ENCODE data around the gene KIAA0319L.

The KIAA0319L gene

GRCh38 chr1:35506960-35507912 is 50.0 kb downstream of the KIAA0319L start:
- Mint-ChIP-seq H3K36me3 (peaks cover 10% of the 10 kb centered on the region), H3K4me1 (peaks cover 65% of the 10 kb centered on the region)

GRCh38 chr1:35505911-35506798 is 51.0 kb downstream of the KIAA0319L start:
- ATAC-seq (peak; percentile 91), DNase-seq (ENCODE audit: low spot score in 2 of 2) (peak; percentile 11 to 67)
- H3K9me3 Mint-ChIP-seq: no peaks in the 10 kb centered on the region
- peak overlapping the region; percentile 56 for H3K4me3 Mint-ChIP-seq
- H3K4me1 Mint-ChIP-seq: peaks cover 65% of the 10 kb centered on the region
- H3K36me3 Mint-ChIP-seq: peaks cover 10% of the 10 kb centered on the region
- peak overlapping the region; percentile 92 for H3K27ac Mint-ChIP-seq

More at GRCh38 chr1:35506960-35507912, 50.0 kb downstream of the KIAA0319L start:
- Mint-ChIP-seq H3K27ac (peak overlapping the region; percentile 92), H3K9me3 (no peaks in the 10 kb centered on the region), H3K4me3 (peak overlapping the region; percentile 56)
- ATAC-seq (peak; percentile 27), DNase-seq (ENCODE audit: low spot score in 2 of 2) (no peak)

GRCh38 chr1:35502242-35502641 is 55.0 kb downstream of the KIAA0319L start:
- ATAC-seq (no peak), DNase-seq (ENCODE audit: low spot score in 2 of 2) (no peak)
- no peaks in the 10 kb centered on the region for H3K9me3 Mint-ChIP-seq
- H3K27ac Mint-ChIP-seq: no peak overlapping the region
- peaks cover 58% of the 10 kb centered on the region for H3K4me1 Mint-ChIP-seq
- H3K36me3 Mint-ChIP-seq: peaks cover 14% of the 10 kb centered on the region
- H3K4me3 Mint-ChIP-seq: no peak overlapping the region

GRCh38 chr1:35500439-35500838 is 56.8 kb downstream of the KIAA0319L start:
- H3K36me3 Mint-ChIP-seq: peaks cover 4% of the 10 kb centered on the region
- DNase-seq (ENCODE audit: low spot score in 2 of 2) (no peak), ATAC-seq (no peak)
- peak overlapping the region; percentile 58 for H3K27ac Mint-ChIP-seq
- H3K9me3 Mint-ChIP-seq: no peaks in the 10 kb centered on the region
- H3K4me3 Mint-ChIP-seq: no peak overlapping the region
- H3K4me1 Mint-ChIP-seq: peaks cover 39% of the 10 kb centered on the region

- Mint-ChIP-seq H3K4me1 (peaks cover 32% of the 10 kb centered on the region), H3K27ac (peak overlapping the region; percentile 58), H3K36me3 (peaks cover 4% of the 10 kb centered on the region), H3K4me3 (no peak overlapping the region), H3K9me3 (no peaks in the 10 kb centered on the region)
- DNase-seq (ENCODE audit: low spot score in 2 of 2) (no peak), ATAC-seq (peak; percentile 91)
Observed at GRCh38 chr1:35499652-35500176, 57.5 kb downstream of the KIAA0319L start.

- peaks cover 4% of the 10 kb centered on the region for H3K36me3 Mint-ChIP-seq
- peaks cover 30% of the 10 kb centered on the region for H3K4me1 Mint-ChIP-seq
- H3K9me3 Mint-ChIP-seq: no peaks in the 10 kb centered on the region
- ATAC-seq (no peak), DNase-seq (ENCODE audit: low spot score in 2 of 2) (no peak)
- peak overlapping the region; percentile 58 for H3K27ac Mint-ChIP-seq
- H3K4me3 Mint-ChIP-seq: no peak overlapping the region
Observed at GRCh38 chr1:35499231-35499630, 58.0 kb downstream of the KIAA0319L start.

- Mint-ChIP-seq H3K27ac (no peak overlapping the region), H3K9me3 (no peaks in the 10 kb centered on the region), H3K36me3 (peaks cover 4% of the 10 kb centered on the region), H3K4me1 (peaks cover 26% of the 10 kb centered on the region), H3K4me3 (no peak overlapping the region)
- DNase-seq (ENCODE audit: low spot score in 2 of 2) (no peak), ATAC-seq (no peak)
Observed at GRCh38 chr1:35497571-35497970, 59.6 kb downstream of the KIAA0319L start.

GRCh38 chr1:35490250-35490649 is 67.0 kb downstream of the KIAA0319L start:
- H3K4me1 Mint-ChIP-seq: peaks cover 9% of the 10 kb centered on the region
- ATAC-seq (no peak), DNase-seq (ENCODE audit: low spot score in 2 of 2) (no peak)
- H3K36me3 Mint-ChIP-seq: no peaks in the 10 kb centered on the region
- peaks cover 3% of the 10 kb centered on the region for H3K9me3 Mint-ChIP-seq
- no peak overlapping the region for H3K4me3 Mint-ChIP-seq
- no peak overlapping the region for H3K27ac Mint-ChIP-seq

GRCh38 chr1:35488336-35488735 is 68.9 kb downstream of the KIAA0319L start:
- H3K27ac Mint-ChIP-seq: peak overlapping the region; percentile 35
- peaks cover 9% of the 10 kb centered on the region for H3K4me1 Mint-ChIP-seq
- no peak for DNase-seq (ENCODE audit: low spot score in 2 of 2)
- H3K36me3 Mint-ChIP-seq: no peaks in the 10 kb centered on the region
- ATAC-seq: no peak
- peaks cover 3% of the 10 kb centered on the region for H3K9me3 Mint-ChIP-seq
- H3K4me3 Mint-ChIP-seq: no peak overlapping the region

- Mint-ChIP-seq H3K4me3 (no peak overlapping the region), H3K9me3 (peaks cover 3% of the 10 kb centered on the region), H3K27ac (no peak overlapping the region), H3K4me1 (peaks cover 9% of the 10 kb centered on the region), H3K36me3 (no peaks in the 10 kb centered on the region)
- DNase-seq (ENCODE audit: low spot score in 2 of 2): no peak
- ATAC-seq: no peak
Observed at GRCh38 chr1:35486858-35487408, 70.3 kb downstream of the KIAA0319L start.

GRCh38 chr1:35481229-35481628 is 76.0 kb downstream of the KIAA0319L start:
- Mint-ChIP-seq H3K4me3 (no peak overlapping the region), H3K9me3 (no peaks in the 10 kb centered on the region), H3K27ac (no peak overlapping the region), H3K36me3 (peaks cover 17% of the 10 kb centered on the region), H3K4me1 (peaks cover 5% of the 10 kb centered on the region)
- ATAC-seq (no peak), DNase-seq (ENCODE audit: low spot score in 2 of 2) (no peak)

GRCh38 chr1:35477870-35478269 is 79.3 kb downstream of the KIAA0319L start:
- no peak for DNase-seq (ENCODE audit: low spot score in 2 of 2)
- ATAC-seq: no peak
- H3K27ac Mint-ChIP-seq: no peak overlapping the region

GRCh38 chr1:35475856-35476674 is 81.1 kb downstream of the KIAA0319L start:
- no peak for DNase-seq (ENCODE audit: low spot score in 2 of 2)
- peaks cover 45% of the 10 kb centered on the region for H3K36me3 Mint-ChIP-seq
- no peak for ATAC-seq
- H3K4me1 Mint-ChIP-seq: peaks cover 5% of the 10 kb centered on the region
- H3K27ac Mint-ChIP-seq: no peak overlapping the region
- H3K9me3 Mint-ChIP-seq: no peaks in the 10 kb centered on the region
- H3K4me3 Mint-ChIP-seq: no peak overlapping the region

More at GRCh38 chr1:35477870-35478269, 79.3 kb downstream of the KIAA0319L start:
- Mint-ChIP-seq H3K36me3 (peaks cover 29% of the 10 kb centered on the region), H3K9me3 (no peaks in the 10 kb centered on the region), H3K4me3 (no peak overlapping the region), H3K4me1 (peaks cover 5% of the 10 kb centered on the region)

GRCh38 chr1:35475356-35475755 is 81.8 kb downstream of the KIAA0319L start:
- ATAC-seq (no peak), DNase-seq (ENCODE audit: low spot score in 2 of 2) (no peak)
- Mint-ChIP-seq H3K4me1 (peaks cover 5% of the 10 kb centered on the region), H3K27ac (no peak overlapping the region), H3K9me3 (no peaks in the 10 kb centered on the region), H3K36me3 (peaks cover 52% of the 10 kb centered on the region), H3K4me3 (no peak overlapping the region)
